ENCODE measurements around the gene ERAS.
"Not testable (repeated sequence)": the region's sequence is repeated elsewhere in the genome, so short reads cannot be mapped to it uniquely, and the experiment has no call there.

Gene ERAS

DNA sequence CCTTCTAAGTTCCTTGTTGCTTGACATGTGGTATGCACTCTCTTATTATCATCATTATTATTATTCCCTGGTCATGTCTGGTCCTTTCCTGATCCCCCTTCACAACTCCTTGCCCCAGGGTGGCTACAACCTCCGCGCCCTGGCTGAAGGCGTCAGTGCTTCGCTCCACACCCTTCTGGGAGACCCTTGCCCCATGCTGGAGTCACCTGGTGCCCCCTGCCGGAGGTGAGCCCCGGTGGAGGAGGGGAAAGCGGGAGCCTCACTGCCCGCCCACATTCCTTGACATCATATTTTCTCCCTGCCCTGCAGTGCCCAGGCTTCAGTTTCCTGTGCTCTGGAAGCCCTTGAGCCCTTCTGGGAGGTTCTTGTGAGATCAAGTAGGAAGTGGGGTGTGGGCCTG lies 11.0 kb upstream of the ERAS start:
- H3K36me3 ChIP-seq (ENCODE audit: low read depth), result peaks cover 6% of the 10 kb centered on the region; the same call in 1 of the 2 replicates
- ATAC-seq (ENCODE audit: low read depth), result no peak
- no peak for DNase-seq (ENCODE audit: low spot score)
- no peak overlapping the region for H3K27ac ChIP-seq (ENCODE audit: poor library complexity, severe bottlenecking)
- no peaks in the 10 kb centered on the region for H3K27me3 ChIP-seq (ENCODE audit: insufficient read depth, poor library complexity, severe bottlenecking)
- no peak overlapping the region for H3K4me3 ChIP-seq (ENCODE audit: severe bottlenecking)
- H3K9me3 ChIP-seq (ENCODE audit: severe bottlenecking), result no peaks in the 10 kb centered on the region
- TF ChIP-seq, protein P1, sequence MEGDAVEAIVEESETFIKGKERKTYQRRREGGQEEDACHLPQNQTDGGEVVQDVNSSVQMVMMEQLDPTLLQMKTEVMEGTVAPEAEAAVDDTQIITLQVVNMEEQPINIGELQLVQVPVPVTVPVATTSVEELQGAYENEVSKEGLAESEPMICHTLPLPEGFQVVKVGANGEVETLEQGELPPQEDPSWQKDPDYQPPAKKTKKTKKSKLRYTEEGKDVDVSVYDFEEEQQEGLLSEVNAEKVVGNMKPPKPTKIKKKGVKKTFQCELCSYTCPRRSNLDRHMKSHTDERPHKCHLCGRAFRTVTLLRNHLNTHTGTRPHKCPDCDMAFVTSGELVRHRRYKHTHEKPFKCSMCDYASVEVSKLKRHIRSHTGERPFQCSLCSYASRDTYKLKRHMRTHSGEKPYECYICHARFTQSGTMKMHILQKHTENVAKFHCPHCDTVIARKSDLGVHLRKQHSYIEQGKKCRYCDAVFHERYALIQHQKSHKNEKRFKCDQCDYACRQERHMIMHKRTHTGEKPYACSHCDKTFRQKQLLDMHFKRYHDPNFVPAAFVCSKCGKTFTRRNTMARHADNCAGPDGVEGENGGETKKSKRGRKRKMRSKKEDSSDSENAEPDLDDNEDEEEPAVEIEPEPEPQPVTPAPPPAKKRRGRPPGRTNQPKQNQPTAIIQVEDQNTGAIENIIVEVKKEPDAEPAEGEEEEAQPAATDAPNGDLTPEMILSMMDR (IDR thresholded peaks at IDR 0.05; ENCODE audit: poor library complexity, severe bottlenecking), result no peak
- H3K4me1 ChIP-seq (ENCODE audit: insufficient read depth, poor library complexity, severe bottlenecking), result no peaks in the 10 kb centered on the region

DNA sequence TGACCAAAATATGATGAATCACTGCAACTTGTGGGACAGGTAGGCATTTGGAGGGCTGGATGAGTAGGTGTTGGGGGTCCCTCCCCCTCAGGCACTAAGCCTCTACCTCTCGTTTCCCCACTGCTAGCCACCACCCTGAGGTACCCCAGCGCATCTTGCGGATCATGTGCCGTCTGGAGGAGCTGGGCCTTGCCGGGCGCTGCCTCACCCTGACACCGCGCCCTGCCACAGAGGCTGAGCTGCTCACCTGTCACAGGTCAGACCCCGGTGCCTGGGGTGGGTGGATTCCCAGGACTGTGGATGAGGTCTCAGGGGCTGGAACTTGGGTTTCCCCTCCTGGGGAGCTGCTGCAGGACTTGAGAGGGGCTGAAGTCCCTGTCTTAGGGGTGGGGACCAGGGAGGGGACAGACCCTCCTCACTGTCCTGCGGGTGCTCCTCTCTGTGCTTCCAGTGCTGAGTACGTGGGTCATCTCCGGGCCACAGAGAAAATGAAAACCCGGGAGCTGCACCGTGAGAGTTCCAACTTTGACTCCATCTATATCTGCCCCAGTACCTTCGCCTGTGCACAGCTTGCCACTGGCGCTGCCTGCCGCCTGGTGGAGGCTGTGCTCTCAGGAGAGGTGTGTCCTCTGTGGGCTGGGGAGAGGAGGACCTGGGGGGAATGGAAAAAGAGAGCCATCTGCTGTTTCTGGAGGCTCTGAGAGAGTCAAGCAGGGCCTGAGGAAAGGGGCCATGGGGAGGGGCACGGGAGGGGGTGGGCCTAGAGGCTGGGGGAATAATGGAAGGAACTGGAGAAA lies 10.1 kb upstream of the ERAS start:
- Histone ChIP-seq H3K4me1 (ENCODE audit: insufficient read depth, poor library complexity, severe bottlenecking) (no peaks in the 10 kb centered on the region), H3K9me3 (ENCODE audit: severe bottlenecking) (no peaks in the 10 kb centered on the region), H3K27ac (ENCODE audit: poor library complexity, severe bottlenecking) (no peak overlapping the region), H3K4me3 (ENCODE audit: severe bottlenecking) (no peak overlapping the region), H3K27me3 (ENCODE audit: insufficient read depth, poor library complexity, severe bottlenecking) (no peaks in the 10 kb centered on the region), H3K36me3 (ENCODE audit: low read depth) (0 out of 2 replicates have a peak, but pooled peaks cover 3% of the 10 kb centered on the region)
- DNase-seq (ENCODE audit: low spot score) (no peak), ATAC-seq (ENCODE audit: low read depth) (no peak)
- TF ChIP-seq, protein P1 (IDR thresholded peaks at IDR 0.05; ENCODE audit: poor library complexity, severe bottlenecking), result no peak

DNA sequence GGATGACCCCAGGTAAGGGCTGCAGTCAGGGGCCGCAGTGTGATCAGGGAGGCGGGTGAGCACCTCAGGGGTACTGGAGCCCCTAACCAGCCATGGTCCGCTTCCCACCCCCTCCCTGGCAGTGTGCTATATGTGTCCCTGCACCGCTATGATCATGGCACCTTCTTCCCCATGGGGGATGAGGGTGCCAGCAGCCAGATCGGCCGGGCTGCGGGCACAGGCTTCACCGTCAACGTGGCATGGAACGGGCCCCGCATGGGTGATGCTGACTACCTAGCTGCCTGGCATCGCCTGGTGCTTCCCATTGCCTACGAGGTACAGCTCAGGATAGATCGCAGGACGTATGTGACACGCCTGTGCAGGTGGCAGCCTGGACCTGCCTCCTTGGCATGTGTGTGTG lies 8.2 kb upstream of the ERAS start:
- DNase-seq (ENCODE audit: low spot score) (no peak), ATAC-seq (ENCODE audit: low read depth) (no peak)
- TF ChIP-seq, protein P1 (IDR thresholded peaks at IDR 0.05; ENCODE audit: poor library complexity, severe bottlenecking), result no peak
- no peaks in the 10 kb centered on the region for H3K27me3 ChIP-seq (ENCODE audit: insufficient read depth, poor library complexity, severe bottlenecking)
- no peak overlapping the region for H3K4me3 ChIP-seq (ENCODE audit: severe bottlenecking)
- H3K4me1 ChIP-seq (ENCODE audit: insufficient read depth, poor library complexity, severe bottlenecking), result no peaks in the 10 kb centered on the region
- H3K9me3 ChIP-seq (ENCODE audit: severe bottlenecking), result no peaks in the 10 kb centered on the region
- no peaks in the 10 kb centered on the region for H3K36me3 ChIP-seq (ENCODE audit: low read depth)
- H3K27ac ChIP-seq (ENCODE audit: poor library complexity, severe bottlenecking), result no peak overlapping the region

DNA sequence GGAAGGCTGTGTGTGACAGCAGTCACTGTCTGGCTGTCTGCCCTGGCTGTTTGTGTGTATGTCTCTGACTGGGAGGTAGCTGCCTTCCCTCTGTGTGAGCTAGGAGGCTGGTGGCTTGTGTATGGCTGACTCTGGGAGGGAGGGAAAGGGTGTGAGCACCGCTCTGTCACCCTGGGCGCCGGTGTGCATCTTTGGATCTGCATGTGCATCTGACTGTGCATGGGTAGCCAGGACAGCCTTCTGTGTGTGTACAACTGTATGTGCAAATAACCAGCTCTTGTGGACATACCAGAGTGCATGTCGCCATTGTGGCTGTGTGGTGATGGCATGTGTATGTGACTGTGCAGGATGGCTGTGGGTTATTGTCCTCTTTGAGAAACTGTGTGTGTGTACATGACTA lies 7.4 kb upstream of the ERAS start:
- ATAC-seq (ENCODE audit: low read depth), result no peak
- H3K36me3 ChIP-seq (ENCODE audit: low read depth), result no peaks in the 10 kb centered on the region
- no peak overlapping the region for H3K27ac ChIP-seq (ENCODE audit: poor library complexity, severe bottlenecking)
- H3K4me3 ChIP-seq (ENCODE audit: severe bottlenecking), result no peak overlapping the region
- H3K4me1 ChIP-seq (ENCODE audit: insufficient read depth, poor library complexity, severe bottlenecking), result no peaks in the 10 kb centered on the region
- no peak for DNase-seq (ENCODE audit: low spot score)
- TF ChIP-seq, protein P1 (IDR thresholded peaks at IDR 0.05; ENCODE audit: poor library complexity, severe bottlenecking), result no peak
- H3K9me3 ChIP-seq (ENCODE audit: severe bottlenecking), result no peaks in the 10 kb centered on the region
- H3K27me3 ChIP-seq (ENCODE audit: insufficient read depth, poor library complexity, severe bottlenecking), result no peaks in the 10 kb centered on the region

DNA sequence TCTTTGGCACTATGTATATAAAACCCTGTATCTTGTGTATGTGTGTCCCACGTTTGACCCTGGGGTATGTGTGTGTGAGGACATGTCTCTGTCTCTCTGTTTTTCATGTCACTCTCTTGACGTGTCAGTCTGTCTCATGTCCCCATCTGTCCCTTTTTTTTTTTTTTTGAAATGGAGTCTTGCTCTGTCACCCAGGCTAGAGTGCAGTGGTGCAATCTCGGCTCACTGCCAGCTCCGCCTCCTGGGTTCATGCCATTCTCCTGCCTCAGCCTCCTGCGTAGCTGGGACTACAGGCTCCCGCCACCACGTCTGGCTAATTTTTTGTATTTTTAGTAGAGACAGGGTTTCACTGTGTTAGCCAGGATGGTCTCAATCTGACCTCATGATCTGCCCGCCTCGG lies 6.9 kb upstream of the ERAS start:
- H3K27ac ChIP-seq (ENCODE audit: poor library complexity, severe bottlenecking); H3K9me3 ChIP-seq (ENCODE audit: severe bottlenecking); H3K27me3 ChIP-seq (ENCODE audit: insufficient read depth, poor library complexity, severe bottlenecking); H3K4me3 ChIP-seq (ENCODE audit: severe bottlenecking); H3K36me3 ChIP-seq (ENCODE audit: low read depth); ATAC-seq (ENCODE audit: low read depth); H3K4me1 ChIP-seq (ENCODE audit: insufficient read depth, poor library complexity, severe bottlenecking); DNase-seq (ENCODE audit: low spot score): not testable (repeated sequence)
